ENCODE data around the gene TRPM2.

The TRPM2 gene

GRCh38 chr21:44434568-44434925 is 81.1 kb downstream of the TRPM2 start:
- no peak for DNase-seq

DNA sequence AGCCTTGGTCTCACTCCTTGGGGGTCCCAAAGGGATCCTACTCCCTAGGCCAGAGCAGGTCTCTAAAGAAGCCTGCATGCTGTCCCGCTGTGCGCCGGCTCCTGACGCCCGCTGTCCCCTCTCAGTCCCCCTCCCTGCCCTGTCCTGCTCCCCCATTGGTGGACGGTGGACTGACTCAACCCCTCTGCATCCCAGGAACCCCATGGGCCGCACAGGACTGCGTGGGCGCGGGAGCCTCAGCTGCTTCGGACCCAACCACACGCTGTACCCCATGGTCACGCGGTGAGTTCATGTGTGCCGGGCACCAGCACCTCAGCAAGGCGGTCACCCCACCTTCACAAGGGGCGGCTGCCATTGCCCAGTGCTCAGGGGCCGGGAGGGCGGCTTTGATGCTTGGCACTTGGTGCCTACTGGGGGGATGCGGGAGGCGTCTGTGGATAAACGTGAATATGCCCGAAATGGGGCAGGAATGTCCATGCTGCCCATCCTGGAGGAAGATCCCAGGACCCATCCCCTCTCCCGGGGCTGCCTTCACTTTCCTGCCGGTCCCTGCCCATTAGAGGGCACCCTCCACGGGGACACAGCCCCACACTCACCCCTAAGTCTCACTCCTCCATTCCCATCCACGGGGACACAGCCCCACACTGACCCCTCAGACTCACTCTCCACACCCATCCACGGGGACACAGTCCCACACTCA is 81.7 kb downstream of the TRPM2 start:
- no peak for DNase-seq

DNA sequence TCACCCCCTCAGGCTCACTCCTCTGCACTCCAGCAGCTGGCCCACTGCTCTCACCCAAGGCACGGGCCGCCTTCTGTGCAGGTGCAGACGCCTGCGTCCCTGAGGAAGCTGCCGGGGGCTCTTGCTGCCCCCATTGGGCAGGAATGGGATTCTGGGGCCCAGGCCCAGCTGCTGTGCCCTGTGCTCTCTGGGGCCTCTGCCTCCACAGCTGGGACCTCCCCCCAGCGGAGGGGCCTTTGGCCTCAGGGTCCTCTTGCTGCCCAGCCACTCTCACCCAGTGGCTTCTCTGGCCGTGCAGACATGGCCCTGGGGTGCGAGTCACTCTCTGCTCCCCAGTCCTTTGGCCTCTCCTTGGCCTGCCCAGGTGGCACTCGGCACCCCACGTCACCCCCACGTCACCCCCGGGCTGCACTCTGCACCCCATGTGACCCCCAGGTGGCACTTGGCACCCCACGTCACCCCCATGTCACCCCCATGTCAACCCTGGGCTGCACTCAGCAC is 82.7 kb downstream of the TRPM2 start:
- no peak for DNase-seq

DNA sequence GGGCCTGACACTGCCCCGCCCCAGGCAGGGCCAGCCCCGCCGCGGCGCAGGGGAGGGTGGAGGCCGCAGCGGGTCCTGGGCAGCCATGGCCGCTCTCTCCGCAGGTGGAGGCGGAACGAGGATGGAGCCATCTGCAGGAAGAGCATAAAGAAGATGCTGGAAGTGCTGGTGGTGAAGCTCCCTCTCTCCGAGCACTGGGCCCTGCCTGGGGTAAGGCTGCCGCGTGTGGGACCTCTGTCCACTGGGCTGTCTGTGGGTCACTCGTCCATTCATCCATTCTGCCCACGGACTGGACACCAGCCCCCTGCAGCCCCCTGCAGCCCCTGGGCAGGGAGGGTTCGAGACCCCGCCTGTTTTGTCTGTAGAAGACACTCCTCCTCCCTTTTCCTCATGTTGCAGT is 83.5 kb downstream of the TRPM2 start:
- DNase-seq, result no peak

DNA sequence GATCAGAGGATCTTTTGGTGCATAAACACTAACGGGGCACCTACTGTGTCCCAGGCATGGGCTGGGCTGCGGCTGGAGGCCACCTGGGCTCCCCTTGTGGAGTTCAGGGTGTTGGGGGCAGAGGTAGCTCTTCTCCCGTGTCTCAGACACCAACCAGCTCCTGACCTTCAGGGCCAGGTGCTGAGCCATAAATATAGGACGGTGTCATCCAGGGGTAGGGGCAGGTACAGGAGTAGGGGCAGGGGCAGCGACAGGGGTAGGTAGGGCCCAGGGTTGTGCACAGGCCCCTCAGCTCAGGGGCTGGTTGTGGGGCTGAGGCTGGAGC is 83.9 kb downstream of the TRPM2 start:
- no peak for DNase-seq

DNA sequence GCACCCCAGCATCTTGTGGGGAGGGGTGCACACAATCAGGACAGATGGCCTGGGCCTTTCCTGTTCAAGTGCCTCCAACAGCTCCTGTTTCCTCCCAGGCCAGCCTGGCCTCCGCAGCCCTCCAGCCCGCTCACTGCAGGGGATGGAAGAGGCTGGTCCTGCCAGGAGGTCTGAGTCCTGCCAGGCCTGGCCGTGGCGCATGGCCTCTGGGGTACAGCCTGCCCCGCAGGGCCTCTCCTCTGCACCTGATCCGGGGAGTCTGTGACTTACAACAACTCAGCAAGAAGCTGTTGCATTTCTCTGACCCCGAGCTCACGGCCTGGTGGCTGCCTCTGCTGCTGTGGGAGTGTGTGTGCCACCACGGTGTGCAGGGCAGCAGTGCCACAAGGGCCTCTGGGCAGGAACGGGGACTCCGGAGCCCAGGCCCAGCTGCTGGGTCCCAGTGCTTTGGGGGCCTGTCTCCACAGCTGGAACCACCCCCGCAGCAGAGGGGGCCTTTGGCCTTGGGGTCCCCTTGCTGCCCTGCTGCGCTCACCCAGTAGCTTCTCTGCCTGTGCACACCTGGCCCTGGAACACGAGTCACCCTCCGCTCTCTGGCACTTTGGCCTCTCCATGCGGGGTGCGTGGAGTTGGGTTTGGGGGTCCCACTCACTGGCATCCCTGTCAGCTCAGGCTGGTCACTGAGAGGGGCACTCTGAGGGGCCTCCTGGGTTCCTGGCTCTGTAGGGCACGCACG is 84.4 kb downstream of the TRPM2 start:
- no peak for DNase-seq

GRCh38 chr21:44438531-44439210 is 85.2 kb downstream of the TRPM2 start:
- DNase-seq, result no peak

DNA sequence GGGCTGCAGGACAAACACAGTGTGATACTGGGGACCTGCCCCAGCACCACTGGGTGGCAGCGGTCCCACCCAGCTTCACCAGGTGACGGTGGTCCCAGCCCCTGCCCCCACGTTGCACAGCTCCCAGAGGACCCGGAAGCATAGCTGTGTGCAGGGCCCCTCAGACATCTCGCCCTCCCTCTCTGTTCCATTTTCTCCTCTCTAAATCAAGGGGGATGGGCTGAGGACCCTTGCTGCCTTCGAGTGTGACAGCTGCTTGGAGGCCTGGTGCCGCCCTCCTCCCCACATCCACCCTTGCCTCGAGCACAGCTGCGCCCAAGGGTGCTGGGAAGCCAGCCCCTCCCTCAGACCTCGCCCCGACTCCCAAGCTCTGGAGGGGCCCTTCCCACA is 85.8 kb downstream of the TRPM2 start:
- DNase-seq, result no peak

GRCh38 chr21:44440241-44441040 is 87.0 kb downstream of the TRPM2 start:
- no peak for DNase-seq

DNA sequence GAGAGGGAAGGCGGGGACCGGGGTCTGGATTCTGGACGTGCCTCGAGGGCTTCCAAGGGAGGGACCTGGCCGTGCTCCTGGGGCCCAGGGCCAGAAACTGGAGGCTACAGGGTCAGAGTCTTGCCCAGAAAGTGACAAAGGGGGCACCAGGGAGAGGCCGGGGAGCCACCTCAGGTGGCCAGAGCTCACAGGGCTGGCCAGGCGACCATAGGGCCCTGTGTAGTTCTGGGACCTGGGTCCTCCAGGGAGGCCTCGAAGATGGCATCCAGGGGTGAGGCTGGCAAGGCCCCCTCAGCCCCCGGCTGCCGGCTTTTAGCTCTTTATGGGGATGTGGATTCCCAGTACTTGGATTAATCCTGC is 87.6 kb downstream of the TRPM2 start:
- no peak for DNase-seq

- DNase-seq, result no peak
These were observed 88.3 kb downstream of the TRPM2 start for GRCh38 chr21:44441581-44442265.

DNA sequence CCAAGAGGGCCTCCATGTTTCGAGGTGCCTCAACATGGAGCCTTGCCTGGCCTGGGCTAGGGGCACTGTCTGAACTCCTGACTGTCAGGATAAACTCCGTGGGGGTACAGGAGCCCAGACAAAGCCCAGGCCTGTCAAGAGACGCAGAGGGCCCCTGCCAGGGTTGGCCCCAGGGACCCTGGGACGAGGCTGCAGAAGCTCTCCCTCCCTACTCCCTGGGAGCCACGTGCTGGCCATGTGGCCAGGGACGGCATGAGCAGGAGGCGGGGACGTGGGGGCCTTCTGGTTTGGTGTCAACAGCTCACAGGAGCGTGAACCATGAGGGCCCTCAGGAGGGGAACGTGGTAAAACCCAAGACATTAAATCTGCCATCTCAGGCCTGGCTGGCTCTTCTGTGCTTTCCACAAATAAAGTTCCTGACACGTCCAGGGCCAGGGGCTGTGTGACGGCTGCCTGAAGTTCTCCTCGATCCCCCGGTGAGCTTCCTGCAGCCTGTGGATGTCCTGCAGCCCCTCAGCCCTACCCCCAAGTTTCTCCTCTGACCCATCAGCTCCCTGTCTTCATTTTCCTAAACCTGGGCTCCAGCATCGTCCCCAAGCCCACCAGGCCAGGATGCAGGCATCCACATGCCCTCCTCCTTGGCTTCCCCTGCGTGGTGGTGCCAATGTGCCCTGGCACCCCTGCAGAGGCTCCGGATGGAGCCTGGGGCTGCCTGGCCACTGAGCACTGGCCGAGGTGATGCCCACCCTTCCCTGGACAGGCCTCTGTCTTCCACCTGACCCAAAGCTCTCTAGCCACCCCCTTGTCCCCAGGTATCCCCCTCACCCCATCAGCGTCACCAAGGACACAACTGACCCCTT is 89.1 kb downstream of the TRPM2 start:
- no peak for DNase-seq

- no peak for DNase-seq
These were observed 90.0 kb downstream of the TRPM2 start for GRCh38 chr21:44443291-44443890.

- DNase-seq, result no peak
These were observed 90.5 kb downstream of the TRPM2 start for GRCh38 chr21:44443891-44444285.

DNA sequence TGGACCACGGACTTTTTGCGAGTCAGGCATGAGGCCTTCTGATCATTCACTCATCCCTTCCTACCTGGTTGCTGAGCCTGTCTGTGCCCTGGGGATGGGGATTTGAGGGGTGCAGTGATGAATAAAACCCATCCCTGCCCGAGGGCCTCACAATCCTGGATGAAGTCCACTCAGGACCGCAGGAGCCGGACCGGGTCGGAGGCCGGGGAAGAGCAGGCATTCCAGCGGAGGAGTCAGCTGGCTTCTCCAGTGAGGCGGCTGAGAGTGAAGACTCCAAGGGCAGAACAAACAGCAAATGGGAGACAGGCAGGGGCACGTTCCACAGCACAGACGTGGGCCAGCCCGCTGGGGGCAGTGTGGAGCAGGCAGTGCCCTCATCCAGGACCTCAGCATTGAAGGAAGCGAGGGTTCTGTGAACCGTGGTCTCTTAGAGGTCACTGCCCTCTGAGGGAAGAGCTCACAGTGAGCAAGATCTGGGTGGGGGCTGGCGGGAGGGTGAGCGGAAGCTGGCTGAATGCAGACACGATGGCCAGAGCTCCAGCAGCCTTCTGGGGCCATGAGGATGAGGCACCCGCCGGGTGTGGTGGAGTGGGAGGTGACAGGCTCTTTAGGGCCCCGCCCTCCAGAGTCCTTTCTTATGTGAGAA is 91.0 kb downstream of the TRPM2 start:
- DNase-seq, result peak; percentile 17

- DNase-seq, result no peak
These were observed 91.9 kb downstream of the TRPM2 start for GRCh38 chr21:44445145-44445812.

DNA sequence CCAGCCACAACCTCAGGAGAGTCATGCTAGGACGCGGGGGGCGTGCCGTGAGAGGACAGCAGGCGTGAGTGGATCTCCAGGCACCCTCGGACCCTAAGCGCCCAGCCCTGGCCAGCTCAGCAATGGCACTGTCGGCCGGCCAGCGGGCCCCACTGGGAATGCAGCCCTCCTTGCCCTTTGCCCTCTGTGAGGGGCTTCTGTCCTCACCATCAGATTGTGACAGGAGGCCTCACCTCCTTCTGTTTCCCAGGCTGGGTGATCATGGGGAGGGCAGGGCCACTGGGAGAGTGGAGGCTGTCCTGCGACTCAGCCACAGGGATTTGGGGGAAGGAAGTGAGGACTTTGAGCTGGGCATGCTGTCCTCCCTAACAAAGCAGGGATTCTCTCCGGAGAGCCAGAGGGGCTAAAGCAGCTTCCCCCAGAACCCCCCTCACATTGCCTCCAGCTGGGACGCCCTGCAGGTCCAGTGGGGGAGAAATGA is 95.3 kb downstream of the TRPM2 start:
- no peak for DNase-seq

- no peak for DNase-seq
These were observed 96.3 kb downstream of the TRPM2 start for GRCh38 chr21:44449473-44450363.

GRCh38 chr21:44450402-44450801 is 97.0 kb downstream of the TRPM2 start:
- DNase-seq, result no peak
